Measurements from ENCODE around the gene MPG. TPM values are rescaled to one million over a fixed set of nuclear protein-coding genes. Genes with fewer than 3 reads are reported as not detected.

Gene MPG
- total and polyA plus RNA-seq, 9 donors = 0.60 to 90.9 (median 48.4) TPM

GRCh38 chr16:129075-129474 lies 51.0 kb downstream of the MPG start:
- Histone ChIP-seq H3K9me3 (no peaks in the 10 kb centered on the region), H3K36me3 (no peaks in the 10 kb centered on the region), H3K27me3 (no peaks in the 10 kb centered on the region), H3K27ac (no peak overlapping the region), H3K4me1 (ENCODE audit: insufficient read depth) (peaks cover 7% of the 10 kb centered on the region), H3K4me3 (no peak overlapping the region)
- intact Hi-C loops (cut with DNase I) = no loop called here
- WGBS, 3 donors = 95 to 100% (median 96%) methylated on average over 2 of the region's 2 CpGs
- no peak for DNase-seq
- TF ChIP-seq EP300 (IDR thresholded peaks at IDR 0.05) = no peak

- no peak for TF ChIP-seq CTCF (IDR thresholded peaks at IDR 0.05)
- TF ChIP-seq POLR2A (IDR thresholded peaks at IDR 0.05) = no peak
- TF ChIP-seq EP300 (IDR thresholded peaks at IDR 0.05) = no peak
- DNase-seq = no peak
Observed at GRCh38 chr16:130533-131173, 52.6 kb downstream of the MPG start.

GRCh38 chr16:132120-132519 lies 54.1 kb downstream of the MPG start:
- Histone ChIP-seq H3K4me3 (no peak overlapping the region), H3K9me3 (no peaks in the 10 kb centered on the region), H3K4me1 (ENCODE audit: insufficient read depth) (peaks cover 7% of the 10 kb centered on the region), H3K27me3 (no peaks in the 10 kb centered on the region), H3K36me3 (no peaks in the 10 kb centered on the region), H3K27ac (no peak overlapping the region)
- intact Hi-C loops (cut with DNase I) = no loop called here
- 94 to 98% (median 95%) methylated on average over 7 of the region's 7 CpGs for WGBS, 3 donors
- TF ChIP-seq EP300 (IDR thresholded peaks at IDR 0.05) (no peak), POLR2A (IDR thresholded peaks at IDR 0.05) (no peak), CTCF (IDR thresholded peaks at IDR 0.05) (no peak)
- DNase-seq = no peak

More at GRCh38 chr16:130533-131173, 52.6 kb downstream of the MPG start:
- intact Hi-C loops (cut with DNase I) = no loop called here
- no peaks in the 10 kb centered on the region for H3K9me3 ChIP-seq
- H3K27ac ChIP-seq = no peak overlapping the region
- peaks cover 7% of the 10 kb centered on the region for H3K4me1 ChIP-seq (ENCODE audit: insufficient read depth)
- no peaks in the 10 kb centered on the region for H3K27me3 ChIP-seq
- no peak overlapping the region for H3K4me3 ChIP-seq
- 89 to 93% (median 90%) methylated on average over 15 of the region's 15 CpGs for WGBS, 3 donors
- no peaks in the 10 kb centered on the region for H3K36me3 ChIP-seq

- WGBS, 3 donors = 33 to 53% (median 51%) methylated on average over 2 of the region's 2 CpGs
- TF ChIP-seq CTCF (IDR thresholded peaks at IDR 0.05) (no peak), EP300 (IDR thresholded peaks at IDR 0.05) (no peak), POLR2A (IDR thresholded peaks at IDR 0.05) (no peak)
- no peak overlapping the region for H3K4me3 ChIP-seq
- intact Hi-C loops (cut with DNase I) = no loop called here
- no peak for DNase-seq
- no peaks in the 10 kb centered on the region for H3K36me3 ChIP-seq
- no peak overlapping the region for H3K27ac ChIP-seq
- H3K4me1 ChIP-seq (ENCODE audit: insufficient read depth) = peaks cover 10% of the 10 kb centered on the region
- no peaks in the 10 kb centered on the region for H3K9me3 ChIP-seq
- H3K27me3 ChIP-seq = no peaks in the 10 kb centered on the region
Observed at GRCh38 chr16:133716-134115, 55.7 kb downstream of the MPG start.

Small RNA genes within 50 kb of the gene (small RNA-seq; reads per million reads assigned to genes)
- gene Z69720.2 = not detected

Other genes starting within 250 kb of the MPG start
- gene POLR3K, start 24.6 kb upstream of the MPG start, total RNA-seq = 10 to 100 TPM in 3 of 7 donors, 1 to 10 TPM in 4; 3.7 to 11.0 (median 9.9) TPM
- 10 to 100 TPM in 1 of 2 donors, 1 to 10 TPM in 1; 9.4 to 11.9 TPM for gene POLR3K, start 24.6 kb upstream of the MPG start, polyA plus RNA-seq
- gene SNRNP25, start 24.4 kb upstream of the MPG start, total RNA-seq = 10 to 100 TPM; 12.8 to 27.8 (median 23.7) TPM
- 10 to 100 TPM; 26.9 to 35.7 TPM for gene SNRNP25, start 24.4 kb upstream of the MPG start, polyA plus RNA-seq
- 10 to 100 TPM; 22.6 to 76.0 (median 49.2) TPM for gene RHBDF1, start 5.6 kb upstream of the MPG start, total RNA-seq
- gene RHBDF1, start 5.6 kb upstream of the MPG start, polyA plus RNA-seq = 10 to 100 TPM; 10.9 to 52.8 TPM
- 10 to 100 TPM; 22.2 to 49.0 (median 38.7) TPM for gene NPRL3, start 60.4 kb downstream of the MPG start, total RNA-seq
- gene NPRL3, start 60.4 kb downstream of the MPG start, polyA plus RNA-seq = 10 to 100 TPM; 16.2 to 33.1 TPM
- gene HBZ, start 74.4 kb downstream of the MPG start, total RNA-seq = under 1 TPM in 1 of 7 donors, not detected in 6; 0.28 TPM
- not detected for gene HBZ, start 74.4 kb downstream of the MPG start, polyA plus RNA-seq
- gene HBM, start 87.8 kb downstream of the MPG start, total RNA-seq = under 1 TPM in 2 of 7 donors, not detected in 5; 0.78 to 0.92 TPM
- not detected for gene HBM, start 87.8 kb downstream of the MPG start, polyA plus RNA-seq
- gene HBA2, start 94.7 kb downstream of the MPG start, total RNA-seq = 100 to 1,000 TPM in 2 of 7 donors, 10 to 100 TPM in 4, 1 to 10 TPM in 1; 4.5 to 173 (median 75.0) TPM
- gene HBA2, start 94.7 kb downstream of the MPG start, polyA plus RNA-seq = 10 to 100 TPM in 1 of 2 donors, not detected in 1; 32.1 TPM
- gene HBA1, start 98.5 kb downstream of the MPG start, total RNA-seq = 100 to 1,000 TPM in 2 of 7 donors, 10 to 100 TPM in 4, 1 to 10 TPM in 1; 7.4 to 206 (median 81.2) TPM
- gene HBA1, start 98.5 kb downstream of the MPG start, polyA plus RNA-seq = 1 to 10 TPM in 1 of 2 donors, under 1 TPM in 1; 0.50 to 9.6 TPM
- not detected for gene HBQ1, start 102.2 kb downstream of the MPG start, total RNA-seq
- gene HBQ1, start 102.2 kb downstream of the MPG start, polyA plus RNA-seq = under 1 TPM in 1 of 2 donors, not detected in 1; 0.29 TPM
- 100 to 1,000 TPM in 1 of 7 donors, 10 to 100 TPM in 6; 60.7 to 112 (median 74.2) TPM for gene LUC7L, start 151.2 kb downstream of the MPG start, total RNA-seq
- 10 to 100 TPM; 56.6 to 68.5 TPM for gene LUC7L, start 151.2 kb downstream of the MPG start, polyA plus RNA-seq
- gene FAM234A, start 156.6 kb downstream of the MPG start, total RNA-seq = 10 to 100 TPM; 20.4 to 61.9 (median 49.2) TPM
- 10 to 100 TPM; 37.9 to 51.7 TPM for gene FAM234A, start 156.6 kb downstream of the MPG start, polyA plus RNA-seq
- 1 to 10 TPM in 2 of 7 donors, under 1 TPM in 3, not detected in 2; 0.33 to 1.7 (median 0.72) TPM for gene RGS11, start 197.7 kb downstream of the MPG start, total RNA-seq
- under 1 TPM; 0.44 to 0.45 TPM for gene RGS11, start 197.7 kb downstream of the MPG start, polyA plus RNA-seq
- gene ARHGDIG, start 202.4 kb downstream of the MPG start, total RNA-seq = under 1 TPM in 1 of 7 donors, not detected in 6; 0.77 TPM
- under 1 TPM in 1 of 2 donors, not detected in 1; 0.10 TPM for gene ARHGDIG, start 202.4 kb downstream of the MPG start, polyA plus RNA-seq
- under 1 TPM in 3 of 7 donors, not detected in 4; 0.15 to 0.92 (median 0.48) TPM for gene PDIA2, start 204.9 kb downstream of the MPG start, total RNA-seq
- under 1 TPM in 1 of 2 donors, not detected in 1; 0.04 TPM for gene PDIA2, start 204.9 kb downstream of the MPG start, polyA plus RNA-seq